NCI-H146 treated with DMSO at 0.1 percent for 48 hours (cell line): ENCODE results near the gene KAZN.

Experiments used
- DNase-seq: peaks from one replicate; lab custom pipeline; 2025; ENCODE audit not compliant: unreplicated experiment; lab: John Stamatoyannopoulos, UW

The KAZN gene

GRCh38 chr1:14945132-14946010 lies 346.9 kb downstream of the KAZN start:
- no peak for DNase-seq

- no peak for DNase-seq
These were observed 347.5 kb downstream of the KAZN start for GRCh38 chr1:14946011-14946359.

- no peak for DNase-seq
These were observed 348.3 kb downstream of the KAZN start for GRCh38 chr1:14946684-14947238.

- DNase-seq = no peak
These were observed 348.9 kb downstream of the KAZN start for GRCh38 chr1:14947421-14947820.

- DNase-seq = no peak
These were observed 349.7 kb downstream of the KAZN start for GRCh38 chr1:14948112-14948652.

GRCh38 chr1:14949270-14949835 lies 350.9 kb downstream of the KAZN start:
- no peak for DNase-seq

- DNase-seq = no peak
These were observed 351.6 kb downstream of the KAZN start for GRCh38 chr1:14949836-14950713.

- DNase-seq = no peak
These were observed 353.3 kb downstream of the KAZN start for GRCh38 chr1:14951766-14952165.

- DNase-seq = no peak
These were observed 354.3 kb downstream of the KAZN start for GRCh38 chr1:14952626-14953314.

- no peak for DNase-seq
These were observed 355.7 kb downstream of the KAZN start for GRCh38 chr1:14954210-14954609.

- DNase-seq = no peak
These were observed 356.4 kb downstream of the KAZN start for GRCh38 chr1:14954930-14955329.

GRCh38 chr1:14955402-14955801 lies 356.9 kb downstream of the KAZN start:
- DNase-seq = no peak

- DNase-seq = no peak
These were observed 357.5 kb downstream of the KAZN start for GRCh38 chr1:14955976-14956375.

- no peak for DNase-seq
These were observed 358.2 kb downstream of the KAZN start for GRCh38 chr1:14956579-14957195.

- no peak for DNase-seq
These were observed 359.1 kb downstream of the KAZN start for GRCh38 chr1:14957375-14958098.

- no peak for DNase-seq
These were observed 360.0 kb downstream of the KAZN start for GRCh38 chr1:14958249-14959058.

- DNase-seq = no peak
These were observed 360.7 kb downstream of the KAZN start for GRCh38 chr1:14959059-14959694.

GRCh38 chr1:14961661-14962267 lies 363.3 kb downstream of the KAZN start:
- no peak for DNase-seq
